VCaP (cell line): ENCODE results near the gene SYT17.

ENCODE experiments used
- H3K27ac ChIP-seq: fragments of 450-650 bp; 2 replicates; pipeline ENCODE4 v1.5.1; 2017
- TF ChIP-seq, protein P1 (sequence below): fragments of 450-650 bp; conservative IDR thresholded peaks from 2 replicates; pipeline ENCODE4 v1.5.1; 2017; ENCODE audit warnings: mild to moderate bottlenecking, moderate library complexity

Gene SYT17

DNA sequence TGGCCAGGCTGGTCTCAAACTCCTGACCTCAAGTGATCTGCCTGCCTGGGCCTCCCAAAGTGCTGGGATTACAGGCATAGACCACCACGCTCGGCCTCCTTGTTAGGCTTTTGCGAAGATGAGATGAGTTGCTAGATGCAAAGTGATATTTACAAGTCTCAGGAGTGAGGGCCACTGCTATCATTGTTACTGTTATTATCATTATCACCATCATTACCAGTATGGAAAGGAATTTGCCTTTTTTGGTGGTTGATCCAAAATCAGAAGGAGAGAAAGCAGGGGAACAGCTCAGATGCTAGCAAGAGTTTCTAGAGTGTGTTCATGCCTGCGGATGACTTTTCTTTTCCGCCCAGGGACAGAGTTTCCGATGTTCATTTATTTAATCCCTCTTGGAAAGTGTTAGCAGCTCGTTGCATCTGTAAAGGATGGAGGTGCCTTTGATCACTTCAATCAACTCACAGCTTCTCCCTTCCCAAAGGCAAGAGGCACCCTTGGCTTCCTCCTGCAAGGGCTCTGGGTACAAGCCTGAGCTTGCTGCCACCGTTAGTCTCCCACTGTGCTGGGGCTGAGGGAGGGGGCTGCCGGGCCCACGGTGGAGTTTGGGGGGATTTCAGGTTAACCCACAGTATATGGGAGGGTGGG is 32.7 kb upstream of the SYT17 start:
- TF ChIP-seq, protein P1, sequence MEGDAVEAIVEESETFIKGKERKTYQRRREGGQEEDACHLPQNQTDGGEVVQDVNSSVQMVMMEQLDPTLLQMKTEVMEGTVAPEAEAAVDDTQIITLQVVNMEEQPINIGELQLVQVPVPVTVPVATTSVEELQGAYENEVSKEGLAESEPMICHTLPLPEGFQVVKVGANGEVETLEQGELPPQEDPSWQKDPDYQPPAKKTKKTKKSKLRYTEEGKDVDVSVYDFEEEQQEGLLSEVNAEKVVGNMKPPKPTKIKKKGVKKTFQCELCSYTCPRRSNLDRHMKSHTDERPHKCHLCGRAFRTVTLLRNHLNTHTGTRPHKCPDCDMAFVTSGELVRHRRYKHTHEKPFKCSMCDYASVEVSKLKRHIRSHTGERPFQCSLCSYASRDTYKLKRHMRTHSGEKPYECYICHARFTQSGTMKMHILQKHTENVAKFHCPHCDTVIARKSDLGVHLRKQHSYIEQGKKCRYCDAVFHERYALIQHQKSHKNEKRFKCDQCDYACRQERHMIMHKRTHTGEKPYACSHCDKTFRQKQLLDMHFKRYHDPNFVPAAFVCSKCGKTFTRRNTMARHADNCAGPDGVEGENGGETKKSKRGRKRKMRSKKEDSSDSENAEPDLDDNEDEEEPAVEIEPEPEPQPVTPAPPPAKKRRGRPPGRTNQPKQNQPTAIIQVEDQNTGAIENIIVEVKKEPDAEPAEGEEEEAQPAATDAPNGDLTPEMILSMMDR, result no peak
- no peak overlapping the region; the same call in 1 of the 2 replicates for H3K27ac ChIP-seq

DNA sequence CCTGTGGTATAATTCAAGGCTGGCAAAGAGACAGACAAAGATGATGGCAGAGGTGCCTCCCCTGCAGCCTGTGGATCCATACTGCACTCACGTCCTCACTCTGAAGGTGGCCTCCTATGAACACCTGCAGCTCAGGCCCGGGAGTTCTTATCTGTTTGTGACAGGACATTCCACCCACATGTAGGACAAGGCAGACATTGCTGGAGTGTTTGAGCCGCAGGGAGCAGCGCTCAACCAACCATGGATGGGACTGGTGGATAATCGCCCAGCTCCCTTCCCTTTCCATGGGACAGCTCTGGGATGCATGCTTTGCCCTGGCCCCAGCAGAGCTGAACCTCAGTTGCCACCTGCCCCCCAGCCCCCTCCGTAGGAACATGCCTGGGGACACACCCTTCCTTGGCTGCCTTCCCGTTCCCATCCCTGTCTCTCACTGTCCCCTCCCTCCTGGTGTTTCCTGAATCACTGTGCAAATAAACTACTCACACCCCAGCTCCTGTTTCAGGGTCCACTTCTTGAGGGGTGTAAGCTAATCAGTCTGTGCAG is 32.1 kb upstream of the SYT17 start:
- H3K27ac ChIP-seq, result peak overlapping the region; percentile 75; the same call in 1 of the 2 replicates
- TF ChIP-seq, protein P1, result no peak

DNA sequence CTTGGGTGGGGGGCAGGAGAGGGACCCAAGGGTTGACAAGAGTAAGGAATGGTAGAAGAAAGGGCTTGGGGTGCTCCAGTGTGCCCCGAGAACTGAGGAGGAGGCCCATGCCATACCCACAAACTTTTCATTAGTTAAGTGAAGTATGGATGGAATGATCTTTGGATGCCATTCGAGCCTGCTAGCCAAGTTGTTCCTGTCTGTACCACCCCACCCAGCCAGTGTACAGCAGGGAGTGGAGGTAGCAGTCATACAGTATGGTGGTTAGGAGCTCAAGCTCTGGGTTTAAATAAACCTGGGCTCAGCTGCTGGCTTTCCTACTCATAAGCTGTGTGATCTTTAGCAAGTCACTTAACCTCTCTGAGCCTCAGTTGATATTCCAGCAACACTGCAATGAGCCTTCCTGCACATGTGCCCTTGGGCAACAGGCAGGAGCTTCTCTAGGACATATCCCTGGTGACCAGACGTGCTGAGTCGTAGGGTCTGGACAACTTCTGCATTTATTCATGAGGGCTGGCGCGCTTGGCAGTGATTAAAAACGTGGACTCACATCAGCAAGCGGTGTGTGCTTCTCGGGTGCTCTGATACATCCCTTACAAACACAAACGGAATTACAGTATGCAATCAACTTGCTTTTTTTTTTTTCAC is 31.4 kb upstream of the SYT17 start:
- TF ChIP-seq, protein P1, result no peak
- H3K27ac ChIP-seq, result peak overlapping the region; percentile 75

- peak overlapping the region; percentile 75 for H3K27ac ChIP-seq
Observed at GRCh38 chr16:19137201-19138128, 30.6 kb upstream of the SYT17 start.

GRCh38 chr16:19138601-19139000 is 29.4 kb upstream of the SYT17 start:
- TF ChIP-seq, protein P1, result no peak
- peak overlapping the region; percentile 75 for H3K27ac ChIP-seq

More at GRCh38 chr16:19137201-19138128, 30.6 kb upstream of the SYT17 start:
- TF ChIP-seq, protein P1, result no peak

GRCh38 chr16:19139436-19140091 is 28.5 kb upstream of the SYT17 start:
- H3K27ac ChIP-seq, result peak overlapping the region; percentile 75
- TF ChIP-seq, protein P1, result no peak
